HG03520 (cell line): ENCODE results near the gene PPP2R2B.
"Not testable (repeated sequence)": the region's sequence is repeated elsewhere in the genome, so short reads cannot be mapped to it uniquely, and the experiment has no call there.

Experiments used
- ATAC-seq: cut with Tn5 transposase; IDR thresholded peaks from one replicate; pipeline ENCODE4 v1.9.1; 2021; ENCODE audit warnings: mild to moderate bottlenecking, moderate library complexity; ENCODE audit not compliant: unreplicated experiment

The PPP2R2B gene

GRCh38 chr5:146748533-146748932 is 130.0 kb downstream of the PPP2R2B start:
- ATAC-seq, result no peak

- no peak for ATAC-seq
Measured at GRCh38 chr5:146745931-146746577, 132.5 kb downstream of the PPP2R2B start.

- no peak for ATAC-seq
Measured at GRCh38 chr5:146744068-146744745, 134.3 kb downstream of the PPP2R2B start.

- no peak for ATAC-seq
Measured at GRCh38 chr5:146734936-146735577, 143.5 kb downstream of the PPP2R2B start.

- no peak for ATAC-seq
Measured at GRCh38 chr5:146732962-146733361, 145.6 kb downstream of the PPP2R2B start.

- ATAC-seq, result no peak
Measured at GRCh38 chr5:146731909-146732659, 146.5 kb downstream of the PPP2R2B start.

GRCh38 chr5:146728746-146729145 is 149.8 kb downstream of the PPP2R2B start:
- ATAC-seq, result not testable (repeated sequence)

- no peak for ATAC-seq
Measured at GRCh38 chr5:146726891-146727290, 151.7 kb downstream of the PPP2R2B start.

GRCh38 chr5:146726020-146726419 is 152.5 kb downstream of the PPP2R2B start:
- no peak for ATAC-seq

- no peak for ATAC-seq
Measured at GRCh38 chr5:146725025-146725424, 153.5 kb downstream of the PPP2R2B start.

GRCh38 chr5:146722361-146722779 is 156.2 kb downstream of the PPP2R2B start:
- no peak for ATAC-seq

- ATAC-seq, result no peak
Measured at GRCh38 chr5:146721073-146721815, 157.3 kb downstream of the PPP2R2B start.

GRCh38 chr5:146720107-146720506 is 158.4 kb downstream of the PPP2R2B start:
- no peak for ATAC-seq

GRCh38 chr5:146719179-146719578 is 159.4 kb downstream of the PPP2R2B start:
- ATAC-seq, result no peak

- no peak for ATAC-seq
Measured at GRCh38 chr5:146718609-146719008, 159.9 kb downstream of the PPP2R2B start.

- no peak for ATAC-seq
Measured at GRCh38 chr5:146717951-146718350, 160.6 kb downstream of the PPP2R2B start.

GRCh38 chr5:146716636-146717035 is 161.9 kb downstream of the PPP2R2B start:
- ATAC-seq, result no peak

- ATAC-seq, result no peak
Measured at GRCh38 chr5:146710348-146710747, 168.2 kb downstream of the PPP2R2B start.

GRCh38 chr5:146707316-146707715 is 171.2 kb downstream of the PPP2R2B start:
- no peak for ATAC-seq

- no peak for ATAC-seq
Measured at GRCh38 chr5:146706321-146706972, 172.1 kb downstream of the PPP2R2B start.
